ENCODE results near the gene TNF.

The TNF gene

DNA sequence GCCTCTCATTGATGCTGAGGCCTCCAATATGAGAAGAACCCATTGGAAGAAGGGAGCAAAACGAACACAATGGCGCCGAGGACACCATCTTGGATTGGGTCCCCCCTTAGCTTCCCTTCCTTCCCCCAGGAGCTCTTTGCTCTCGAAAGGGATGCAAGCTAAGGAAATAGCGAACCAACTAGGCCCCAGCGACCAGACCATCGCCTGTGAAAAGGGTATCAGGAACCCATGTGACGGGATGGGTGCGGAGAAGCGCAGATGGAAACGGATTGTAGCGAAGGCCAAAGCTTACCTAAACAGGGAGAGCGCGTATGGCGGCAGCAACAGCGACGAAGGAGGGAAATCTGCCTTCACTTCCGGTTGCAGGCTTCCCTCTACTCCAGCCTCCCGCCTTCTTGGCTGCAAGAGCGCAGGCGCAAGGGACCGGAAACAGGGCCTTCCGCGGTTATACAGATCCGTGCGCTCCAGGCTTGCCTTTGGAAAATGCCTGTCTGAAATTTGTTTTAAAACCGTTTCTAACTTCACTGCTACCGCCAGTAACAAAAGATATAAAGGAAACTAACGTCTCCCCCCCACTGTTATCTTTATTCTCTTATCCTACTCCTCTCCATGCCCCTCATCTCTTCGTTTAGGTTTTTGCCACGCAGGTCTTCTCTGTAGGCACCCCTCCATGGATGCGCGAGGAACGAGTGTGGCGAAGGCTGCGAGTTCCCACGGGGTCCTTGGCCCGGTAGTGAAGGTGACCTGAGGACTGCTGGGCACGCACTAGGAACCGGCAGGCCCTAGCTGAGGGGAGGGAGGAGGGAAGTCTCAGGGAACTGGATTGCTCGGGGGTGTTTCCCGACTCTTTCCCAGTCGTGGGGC lies 33.5 kb upstream of the TNF start, which contains the start of gene DDX39B:
Gene DDX39B, minus strand, starts transcription at position 346 of the 864 bp plus-strand sequence. CDS start 1,471 bp downstream, outside the sequence.
- TF ChIP-seq, protein P1, sequence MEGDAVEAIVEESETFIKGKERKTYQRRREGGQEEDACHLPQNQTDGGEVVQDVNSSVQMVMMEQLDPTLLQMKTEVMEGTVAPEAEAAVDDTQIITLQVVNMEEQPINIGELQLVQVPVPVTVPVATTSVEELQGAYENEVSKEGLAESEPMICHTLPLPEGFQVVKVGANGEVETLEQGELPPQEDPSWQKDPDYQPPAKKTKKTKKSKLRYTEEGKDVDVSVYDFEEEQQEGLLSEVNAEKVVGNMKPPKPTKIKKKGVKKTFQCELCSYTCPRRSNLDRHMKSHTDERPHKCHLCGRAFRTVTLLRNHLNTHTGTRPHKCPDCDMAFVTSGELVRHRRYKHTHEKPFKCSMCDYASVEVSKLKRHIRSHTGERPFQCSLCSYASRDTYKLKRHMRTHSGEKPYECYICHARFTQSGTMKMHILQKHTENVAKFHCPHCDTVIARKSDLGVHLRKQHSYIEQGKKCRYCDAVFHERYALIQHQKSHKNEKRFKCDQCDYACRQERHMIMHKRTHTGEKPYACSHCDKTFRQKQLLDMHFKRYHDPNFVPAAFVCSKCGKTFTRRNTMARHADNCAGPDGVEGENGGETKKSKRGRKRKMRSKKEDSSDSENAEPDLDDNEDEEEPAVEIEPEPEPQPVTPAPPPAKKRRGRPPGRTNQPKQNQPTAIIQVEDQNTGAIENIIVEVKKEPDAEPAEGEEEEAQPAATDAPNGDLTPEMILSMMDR (IDR thresholded peaks at IDR 0.05; ENCODE audit: poor library complexity, severe bottlenecking): no peak
- H3K4me1 ChIP-seq (ENCODE audit: insufficient read depth, poor library complexity, severe bottlenecking): peaks cover 12% of the 10 kb centered on the region
- peak within 1 kb of the TSS; percentile 48 for H3K4me3 ChIP-seq (ENCODE audit: severe bottlenecking)
- H3K36me3 ChIP-seq (ENCODE audit: low read depth): peaks cover 52% of the 10 kb centered on the region
- no peaks in the 10 kb centered on the region for H3K9me3 ChIP-seq (ENCODE audit: severe bottlenecking)
- peak within 1 kb of the TSS; percentile 87 for H3K27ac ChIP-seq (ENCODE audit: poor library complexity, severe bottlenecking)
- H3K27me3 ChIP-seq (ENCODE audit: insufficient read depth, poor library complexity, severe bottlenecking): no peaks in the 10 kb centered on the region
- peak; percentile 96 for DNase-seq (ENCODE audit: low spot score)
- ATAC-seq (ENCODE audit: low read depth): peak; percentile 73

DNA sequence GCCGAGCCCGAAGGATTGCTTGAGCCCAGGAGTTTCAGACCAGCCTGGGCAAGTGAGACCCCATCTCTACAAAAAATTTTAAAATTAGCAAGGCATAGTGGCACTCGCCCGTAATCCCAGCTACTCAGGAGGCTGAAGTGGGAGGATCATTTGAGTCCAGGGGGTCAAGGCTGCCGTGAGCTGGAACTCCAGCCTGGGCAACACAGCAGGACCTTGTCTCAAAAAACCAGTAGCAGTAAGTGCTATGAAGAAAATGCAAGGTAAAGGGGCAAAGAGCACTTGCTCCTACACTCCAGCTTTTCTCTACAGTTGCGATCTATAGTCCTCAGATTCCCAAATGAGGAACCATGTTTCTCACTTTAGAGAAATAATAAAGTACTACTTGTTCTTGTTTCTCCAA lies 31.7 kb upstream of the TNF start:
- Histone ChIP-seq H3K4me1 (ENCODE audit: insufficient read depth, poor library complexity, severe bottlenecking) (peaks cover 15% of the 10 kb centered on the region), H3K4me3 (ENCODE audit: severe bottlenecking) (no peak overlapping the region), H3K27ac (ENCODE audit: poor library complexity, severe bottlenecking) (no peak overlapping the region)

DNA sequence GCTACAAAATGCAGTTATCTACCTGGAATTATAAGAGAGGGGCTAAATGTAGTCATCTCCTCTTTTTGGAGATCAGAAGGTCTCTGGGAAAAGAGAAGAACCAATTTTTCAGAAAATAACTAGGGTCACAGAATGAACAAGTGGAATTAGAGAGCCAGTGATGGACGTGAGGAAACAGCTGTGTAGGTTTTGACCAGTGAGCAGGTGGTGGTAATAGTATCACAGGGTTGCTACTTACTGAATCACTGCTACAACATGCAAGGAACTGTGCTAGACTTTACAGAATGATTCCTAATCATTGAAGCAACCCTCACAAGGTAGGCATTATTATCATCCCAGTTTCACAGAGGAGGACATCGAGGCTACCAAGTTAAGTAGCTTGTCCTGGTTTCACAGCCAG lies 30.7 kb upstream of the TNF start:
- peaks cover 40% of the 10 kb centered on the region for H3K36me3 ChIP-seq (ENCODE audit: low read depth)
- H3K27me3 ChIP-seq (ENCODE audit: insufficient read depth, poor library complexity, severe bottlenecking): no peaks in the 10 kb centered on the region
- TF ChIP-seq, protein P1 (IDR thresholded peaks at IDR 0.05; ENCODE audit: poor library complexity, severe bottlenecking): no peak
- H3K4me3 ChIP-seq (ENCODE audit: severe bottlenecking): no peak overlapping the region
- H3K9me3 ChIP-seq (ENCODE audit: severe bottlenecking): no peaks in the 10 kb centered on the region
- H3K4me1 ChIP-seq (ENCODE audit: insufficient read depth, poor library complexity, severe bottlenecking): peaks cover 12% of the 10 kb centered on the region
- no peak for ATAC-seq (ENCODE audit: low read depth)
- H3K27ac ChIP-seq (ENCODE audit: poor library complexity, severe bottlenecking): no peak overlapping the region
- DNase-seq (ENCODE audit: low spot score): no peak

More for the DNA sequence above, 31.7 kb upstream of the TNF start:
- no peaks in the 10 kb centered on the region for H3K9me3 ChIP-seq (ENCODE audit: severe bottlenecking)
- H3K36me3 ChIP-seq (ENCODE audit: low read depth): peaks cover 40% of the 10 kb centered on the region
- TF ChIP-seq, protein P1 (IDR thresholded peaks at IDR 0.05; ENCODE audit: poor library complexity, severe bottlenecking): no peak
- no peak for ATAC-seq (ENCODE audit: low read depth)
- H3K27me3 ChIP-seq (ENCODE audit: insufficient read depth, poor library complexity, severe bottlenecking): no peaks in the 10 kb centered on the region
- DNase-seq (ENCODE audit: low spot score): no peak

DNA sequence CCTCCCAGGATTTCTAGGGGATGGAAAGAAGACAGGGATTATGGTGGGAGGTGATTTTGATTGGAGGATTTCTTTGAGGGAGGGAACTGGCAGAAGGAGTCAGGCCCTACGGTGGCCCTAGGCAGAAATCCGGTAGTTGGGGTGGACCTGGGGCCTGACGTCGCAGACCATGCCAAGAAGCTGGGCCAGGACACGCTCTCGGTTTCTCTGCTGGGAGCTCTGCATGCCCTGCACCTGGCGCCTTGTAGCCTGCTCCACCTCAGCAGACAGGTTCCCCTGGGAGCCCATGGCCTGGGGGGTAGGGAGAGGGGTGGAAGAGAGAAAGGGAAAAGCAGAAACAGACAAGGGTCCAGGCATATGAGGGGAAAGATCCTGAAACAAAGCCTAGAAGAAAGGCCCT lies 30.1 kb upstream of the TNF start:
- Histone ChIP-seq H3K4me1 (ENCODE audit: insufficient read depth, poor library complexity, severe bottlenecking) (peaks cover 8% of the 10 kb centered on the region), H3K27ac (ENCODE audit: poor library complexity, severe bottlenecking) (no peak overlapping the region), H3K36me3 (ENCODE audit: low read depth) (peaks cover 40% of the 10 kb centered on the region), H3K4me3 (ENCODE audit: severe bottlenecking) (no peak overlapping the region), H3K9me3 (ENCODE audit: severe bottlenecking) (no peaks in the 10 kb centered on the region), H3K27me3 (ENCODE audit: insufficient read depth, poor library complexity, severe bottlenecking) (no peaks in the 10 kb centered on the region)
- TF ChIP-seq, protein P1 (IDR thresholded peaks at IDR 0.05; ENCODE audit: poor library complexity, severe bottlenecking): no peak
- ATAC-seq (ENCODE audit: low read depth) (no peak), DNase-seq (ENCODE audit: low spot score) (no peak)
